Measurements from ENCODE around the gene L3MBTL4. TPM values are rescaled to one million over a fixed set of nuclear protein-coding genes. Genes with fewer than 3 reads are reported as not detected.

Gene L3MBTL4
- total RNA-seq, 3 donors from 2014 or later = 7.8 to 23.0 (median 19.7) TPM

- H3K9me3 ChIP-seq = no peaks in the 10 kb centered on the region
- no peaks in the 10 kb centered on the region for H3K36me3 ChIP-seq
- no peak overlapping the region for H3K4me3 ChIP-seq
- TF ChIP-seq CTCF (IDR thresholded peaks at IDR 0.05) (no peak), POLR2A (IDR thresholded peaks at IDR 0.05) (no peak), POLR2AphosphoS5 (IDR thresholded peaks at IDR 0.05) (no peak)
- no peaks in the 10 kb centered on the region for H3K4me1 ChIP-seq
- H3K27me3 ChIP-seq = no peaks in the 10 kb centered on the region
- H3K27ac ChIP-seq = no peak overlapping the region
- DNase-seq (ENCODE audit: low spot score in 2 of 2) = no peak
- intact Hi-C loops (cut with DNase I; ENCODE audit: low total_unique reads) = no loop called here
Observed at GRCh38 chr18:6376433-6377229, 38.1 kb downstream of the L3MBTL4 start.

- H3K27ac ChIP-seq = no peak overlapping the region
- no peak for TF ChIP-seq CTCF (IDR thresholded peaks at IDR 0.05)
- no peak for TF ChIP-seq POLR2A (IDR thresholded peaks at IDR 0.05)
- no peak for TF ChIP-seq POLR2AphosphoS5 (IDR thresholded peaks at IDR 0.05)
- no peaks in the 10 kb centered on the region for H3K36me3 ChIP-seq
- H3K27me3 ChIP-seq = no peaks in the 10 kb centered on the region
- no peak for DNase-seq (ENCODE audit: low spot score in 2 of 2)
- H3K9me3 ChIP-seq = no peaks in the 10 kb centered on the region
- no peak overlapping the region for H3K4me3 ChIP-seq
- intact Hi-C loops (cut with DNase I; ENCODE audit: low total_unique reads) = no loop called here
- H3K4me1 ChIP-seq = no peaks in the 10 kb centered on the region
Observed at GRCh38 chr18:6374935-6375529, 39.7 kb downstream of the L3MBTL4 start.

- H3K27me3 ChIP-seq = no peaks in the 10 kb centered on the region
- no peaks in the 10 kb centered on the region for H3K36me3 ChIP-seq
- peak overlapping the region in 1 of 2 donors; percentile 68 for H3K27ac ChIP-seq
- no peaks in the 10 kb centered on the region for H3K9me3 ChIP-seq
- intact Hi-C loops (cut with DNase I; ENCODE audit: low total_unique reads) = no loop called here
- no peak for TF ChIP-seq POLR2A (IDR thresholded peaks at IDR 0.05)
- TF ChIP-seq CTCF (IDR thresholded peaks at IDR 0.05) = no peak
- no peak for TF ChIP-seq POLR2AphosphoS5 (IDR thresholded peaks at IDR 0.05)
- DNase-seq (ENCODE audit: low spot score in 2 of 2) = no peak
- H3K4me3 ChIP-seq = no peak overlapping the region
- no peaks in the 10 kb centered on the region for H3K4me1 ChIP-seq
Observed at GRCh38 chr18:6374340-6374739, 40.4 kb downstream of the L3MBTL4 start.

- intact Hi-C loops (cut with DNase I; ENCODE audit: low total_unique reads) = no loop called here
- DNase-seq (ENCODE audit: low spot score in 2 of 2) = peak in 1 of 2 donors; percentile 24
- H3K27me3 ChIP-seq = no peaks in the 10 kb centered on the region
- H3K4me1 ChIP-seq = no peaks in the 10 kb centered on the region
- H3K4me3 ChIP-seq = no peak overlapping the region
- H3K36me3 ChIP-seq = no peaks in the 10 kb centered on the region
- H3K27ac ChIP-seq = no peak overlapping the region
- TF ChIP-seq CTCF (IDR thresholded peaks at IDR 0.05) = no peak
- TF ChIP-seq POLR2A (IDR thresholded peaks at IDR 0.05) = no peak
- TF ChIP-seq POLR2AphosphoS5 (IDR thresholded peaks at IDR 0.05) = no peak
- H3K9me3 ChIP-seq = no peaks in the 10 kb centered on the region
Observed at GRCh38 chr18:6373187-6373586, 41.5 kb downstream of the L3MBTL4 start.

- H3K4me3 ChIP-seq = no peak overlapping the region
- H3K9me3 ChIP-seq = no peaks in the 10 kb centered on the region
- DNase-seq (ENCODE audit: low spot score in 2 of 2) = no peak
- intact Hi-C loops (cut with DNase I; ENCODE audit: low total_unique reads) = no loop called here
- TF ChIP-seq POLR2A (IDR thresholded peaks at IDR 0.05) (no peak), CTCF (IDR thresholded peaks at IDR 0.05) (no peak), POLR2AphosphoS5 (IDR thresholded peaks at IDR 0.05) (no peak)
- no peaks in the 10 kb centered on the region for H3K4me1 ChIP-seq
- H3K27ac ChIP-seq = no peak overlapping the region
- no peaks in the 10 kb centered on the region for H3K27me3 ChIP-seq
- no peaks in the 10 kb centered on the region for H3K36me3 ChIP-seq
Observed at GRCh38 chr18:6370886-6371635, 43.6 kb downstream of the L3MBTL4 start.
